GM23248 (cell line): ENCODE results near the gene SLC22A14. TPM values are rescaled to one million over a fixed set of nuclear protein-coding genes. Genes with fewer than 3 reads are reported as not detected.

ENCODE experiments used
- DNase-seq: peaks from one replicate; pipeline ENCODE4 v3.0.0-alpha.2; 2015
- H2AFZ ChIP-seq: fragments of 200-600 bp; sonication (generic); 2 replicates; pipeline ENCODE4 v1.6.1; 2016; ENCODE audit warnings: antibody characterized with exemption
- H3F3A ChIP-seq: fragments of 200-600 bp; sonication (generic); 2 replicates; pipeline ENCODE4 v1.6.1; 2016; ENCODE audit warnings: mild to moderate bottlenecking, antibody characterized with exemption, mixed run types; ENCODE audit not compliant: insufficient read depth
- H3K27ac ChIP-seq: fragments of 200-600 bp; sonication (generic); 2 replicates; pipeline ENCODE4 v1.5.1; 2016; ENCODE audit warnings: mild to moderate bottlenecking
- H3K27me3 ChIP-seq: fragments of 200-600 bp; sonication (generic); replicated peaks from 2 replicates; pipeline ENCODE4 v1.6.1; 2016; ENCODE audit warnings: mild to moderate bottlenecking; ENCODE audit not compliant: insufficient read depth
- H3K36me3 ChIP-seq: fragments of 200-600 bp; sonication (generic); 2 replicates; pipeline ENCODE4 v1.6.1; 2016; ENCODE audit warnings: low read depth, mild to moderate bottlenecking
- H3K4me1 ChIP-seq: fragments of 200-600 bp; sonication (generic); 2 replicates; pipeline ENCODE4 v1.6.1; 2016; ENCODE audit warnings: mild to moderate bottlenecking; ENCODE audit not compliant: insufficient read depth
- H3K4me2 ChIP-seq: fragments of 200-600 bp; sonication (generic); one replicate; pipeline ENCODE4 v1.6.1; 2016; ENCODE audit warnings: mild to moderate bottlenecking; ENCODE audit not compliant: unreplicated experiment
- H3K4me3 ChIP-seq: fragments of 200-600 bp; sonication (generic); 2 replicates; pipeline ENCODE4 v1.5.1; 2016; ENCODE audit warnings: mild to moderate bottlenecking
- H3K79me2 ChIP-seq: fragments of 200-600 bp; sonication (generic); 2 replicates; pipeline ENCODE4 v1.6.1; 2016; ENCODE audit warnings: mild to moderate bottlenecking; ENCODE audit not compliant: insufficient read depth
- H3K9ac ChIP-seq: fragments of 200-600 bp; sonication (generic); 2 replicates; pipeline ENCODE4 v1.6.1; 2016; ENCODE audit warnings: mild to moderate bottlenecking
- H3K9me2 ChIP-seq: fragments of 200-600 bp; sonication (generic); 2 replicates; pipeline ENCODE4 v1.6.1; 2016; ENCODE audit warnings: mixed run types, mild to moderate bottlenecking, moderate library complexity; ENCODE audit not compliant: insufficient read depth
- H3K9me3 ChIP-seq: fragments of 200-600 bp; sonication (generic); one replicate; pipeline ENCODE4 v1.6.1; 2017; ENCODE audit warnings: low read depth
- H4K20me1 ChIP-seq: fragments of 200-600 bp; sonication (generic); 2 replicates; pipeline ENCODE4 v1.6.0; 2016; ENCODE audit not compliant: insufficient read depth
- EZH2 ChIP-seq: fragments of 200-600 bp; sonication (generic); IDR thresholded peaks from 2 replicates; pipeline ENCODE4 v1.6.1; 2018; ENCODE audit warnings: antibody characterized with exemption, mild to moderate bottlenecking; ENCODE audit not compliant: insufficient read depth, poor library complexity, severe bottlenecking
- EZH2phosphoT487 ChIP-seq: fragments of 200-600 bp; sonication (generic); IDR thresholded peaks from 2 replicates; pipeline ENCODE4 v1.6.1; 2018; ENCODE audit warnings: antibody characterized with exemption, moderate library complexity, mild to moderate bottlenecking, low read depth; ENCODE audit not compliant: insufficient read depth
- WGBS, 2 experiments: methylation state at CpG; one replicate each; pipeline ENCODE4 v1.1.6; 2015 to 2017; ENCODE audit warnings: low lambda C conversion rate in 2 of 2, low coverage in 1 of 2; ENCODE audit errors: missing lambda C conversion rate in 2 of 2; 5-methylcytosine and 5-hydroxymethylcytosine counted together
- in situ Hi-C: fragments of 300-500 bp; cut with MboI; formaldehyde crosslinking; loops from 2 replicates; pipeline ENCODE4 v1.15.0; 2020
- polyA plus RNA-seq: library from polyadenylated mRNA; unstranded; fragments of >200 nt; fragmentation: Nextera tagmentation; extraction: Ambion mirVana; gene quantifications from 2 replicates; pipeline ENCODE4 v1.2.1, GENCODE V29; 2016
- total RNA-seq: library from RNA; depleted of rRNA; stranded (reverse); fragments of >200 nt; shearing (Covaris generic); gene quantifications from 2 replicates; pipeline ENCODE4 v1.2.3, GENCODE V29; 2014

SLC22A14 gene
- total and polyA plus RNA-seq, 2 experiments from 2014 or later, result 0.08 TPM; not detected in 1

GRCh38 chr3:38343797-38344594, 61.9 kb downstream of the SLC22A14 start:
- H3K79me2 ChIP-seq, result 0 out of 2 replicates have a peak, but pooled peaks cover 6% of the 10 kb centered on the region
- H2AFZ ChIP-seq, result no peak overlapping the region
- no peaks in the 10 kb centered on the region for H3K27me3 ChIP-seq
- no peak overlapping the region for H3K4me3 ChIP-seq
- TF ChIP-seq EZH2phosphoT487 (no peak), EZH2 (no peak)
- H3F3A ChIP-seq, result peaks cover 12% of the 10 kb centered on the region
- WGBS, 2 experiments, result 68 to 70% methylated on average over 3 of the region's 3 CpGs
- H3K4me1 ChIP-seq, result peaks cover 13% of the 10 kb centered on the region; the same call in 1 of the 2 replicates
- no peaks in the 10 kb centered on the region for H3K36me3 ChIP-seq
- H4K20me1 ChIP-seq, result no peaks in the 10 kb centered on the region
- no peak overlapping the region for H3K27ac ChIP-seq
- H3K4me2 ChIP-seq, result no peak overlapping the region
- DNase-seq, result no peak
- H3K9me2 ChIP-seq, result no peaks in the 10 kb centered on the region
- H3K9ac ChIP-seq, result no peak overlapping the region
- no peaks in the 10 kb centered on the region for H3K9me3 ChIP-seq
- in situ Hi-C loops, result loop anchor here (10.0 kb wide), 1 partner anchor 141 kb away; no protein-coding TSS in a partner anchor

- Histone ChIP-seq H2AFZ (peak overlapping the region; percentile 93), H3F3A (peaks cover 19% of the 10 kb centered on the region), H3K9ac (peak overlapping the region; percentile 73), H3K79me2 (peaks cover 14% of the 10 kb centered on the region; the same call in 1 of the 2 replicates), H3K36me3 (no peaks in the 10 kb centered on the region), H3K4me3 (peak overlapping the region; percentile 81), H3K4me1 (peaks cover 20% of the 10 kb centered on the region; the same call in 1 of the 2 replicates), H3K27me3 (no peaks in the 10 kb centered on the region), H3K27ac (no peak overlapping the region), H3K9me2 (no peaks in the 10 kb centered on the region), H4K20me1 (no peaks in the 10 kb centered on the region), H3K4me2 (peak overlapping the region; percentile 87), H3K9me3 (no peaks in the 10 kb centered on the region)
- DNase-seq, result no peak
- 38 to 40% methylated on average over 10 of the region's 10 CpGs for WGBS, 2 experiments
- in situ Hi-C loops, result loop anchor here (10.0 kb wide), 1 partner anchor 139 kb away; no protein-coding TSS in a partner anchor
- TF ChIP-seq EZH2phosphoT487 (no peak), EZH2 (no peak)
Observed at GRCh38 chr3:38345879-38346586, 63.9 kb downstream of the SLC22A14 start.

GRCh38 chr3:38346587-38347410, 64.7 kb downstream of the SLC22A14 start, which contains the start of gene XYLB:
Gene XYLB (plus strand): TSS chr3:38346785. CDS start chr3:38346869, 84 bp downstream.
- Histone ChIP-seq H3K9me3 (no peaks in the 10 kb centered on the region), H3K9ac (peak within 1 kb of the TSS; percentile 73), H3K4me2 (peak within 1 kb of the TSS; percentile 87), H3K79me2 (peaks cover 18% of the 10 kb centered on the region), H3K36me3 (no peaks in the 10 kb centered on the region), H3F3A (peaks cover 19% of the 10 kb centered on the region), H3K27ac (no peak within 1 kb of the TSS), H3K27me3 (no peaks in the 10 kb centered on the region), H3K4me1 (peaks cover 20% of the 10 kb centered on the region; the same call in 1 of the 2 replicates), H3K4me3 (peak within 1 kb of the TSS; percentile 81), H2AFZ (peak within 1 kb of the TSS; percentile 93), H3K9me2 (no peaks in the 10 kb centered on the region), H4K20me1 (no peaks in the 10 kb centered on the region)
- no peak for TF ChIP-seq EZH2phosphoT487
- TF ChIP-seq EZH2, result no peak
- in situ Hi-C loops, result loop anchor here (10.0 kb wide), 1 partner anchor 138 kb away; no protein-coding TSS in a partner anchor
- WGBS, 2 experiments, result 1 to 2% methylated on average over 44 to 70 of the region's 85 CpGs
- DNase-seq, result peak; percentile 96
